Prostate gland (tissue), 2 donors: Measurements from ENCODE around the gene PTPRU.

Source experiments
- POLR2A ChIP-seq: fragments of 450-650 bp; IDR thresholded peaks from one replicate; pipeline ENCODE4 v1.6.1; 2016; ENCODE audit warnings: antibody characterized with exemption, mild to moderate bottlenecking
- POLR2AphosphoS5 ChIP-seq: sonication (generic); formaldehyde crosslinking; IDR thresholded peaks from one replicate; pipeline ENCODE4 v1.6.1; 2017; ENCODE audit warnings: antibody characterized with exemption
- TF ChIP-seq, protein P1 (sequence below), 4 experiments: fragments of 200-600 bp in 2 of 4; fragments of 450-650 bp in 2 of 4; sonication (generic) in 2 of 4; IDR thresholded peaks; 1 replicate in 3 of 4; 2 replicates in 1 of 4; pipeline ENCODE4 v1.5.1; 2016 to 2019; ENCODE audit warnings: antibody characterized with exemption in 4 of 4, mild to moderate bottlenecking in 2 of 4, moderate library complexity in 2 of 4

DNA sequence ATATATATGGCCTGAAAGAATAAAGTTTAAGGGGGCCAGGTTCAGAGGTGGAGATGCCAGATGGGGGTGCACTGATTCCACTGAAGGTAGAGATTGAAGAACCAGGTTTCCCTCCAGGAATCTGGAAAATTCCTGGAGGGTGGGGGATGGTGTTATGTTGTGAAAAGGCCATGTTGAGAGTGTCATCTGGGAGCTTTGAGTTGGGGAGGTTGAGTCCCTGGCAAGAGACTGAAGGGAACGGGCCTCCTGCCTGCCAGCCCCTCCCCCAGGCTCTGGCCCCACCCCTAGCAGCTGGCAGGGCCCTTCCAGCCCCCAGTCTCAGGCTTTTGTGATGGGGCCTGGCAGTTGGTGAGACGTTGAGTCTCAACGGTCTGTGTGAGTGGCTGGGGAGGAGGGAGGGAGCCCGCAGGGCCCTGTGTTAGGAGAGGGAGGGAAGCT lies 4.1 kb downstream of the PTPRU start:
- TF ChIP-seq, protein P1, sequence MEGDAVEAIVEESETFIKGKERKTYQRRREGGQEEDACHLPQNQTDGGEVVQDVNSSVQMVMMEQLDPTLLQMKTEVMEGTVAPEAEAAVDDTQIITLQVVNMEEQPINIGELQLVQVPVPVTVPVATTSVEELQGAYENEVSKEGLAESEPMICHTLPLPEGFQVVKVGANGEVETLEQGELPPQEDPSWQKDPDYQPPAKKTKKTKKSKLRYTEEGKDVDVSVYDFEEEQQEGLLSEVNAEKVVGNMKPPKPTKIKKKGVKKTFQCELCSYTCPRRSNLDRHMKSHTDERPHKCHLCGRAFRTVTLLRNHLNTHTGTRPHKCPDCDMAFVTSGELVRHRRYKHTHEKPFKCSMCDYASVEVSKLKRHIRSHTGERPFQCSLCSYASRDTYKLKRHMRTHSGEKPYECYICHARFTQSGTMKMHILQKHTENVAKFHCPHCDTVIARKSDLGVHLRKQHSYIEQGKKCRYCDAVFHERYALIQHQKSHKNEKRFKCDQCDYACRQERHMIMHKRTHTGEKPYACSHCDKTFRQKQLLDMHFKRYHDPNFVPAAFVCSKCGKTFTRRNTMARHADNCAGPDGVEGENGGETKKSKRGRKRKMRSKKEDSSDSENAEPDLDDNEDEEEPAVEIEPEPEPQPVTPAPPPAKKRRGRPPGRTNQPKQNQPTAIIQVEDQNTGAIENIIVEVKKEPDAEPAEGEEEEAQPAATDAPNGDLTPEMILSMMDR (IDR thresholded peaks at IDR 0.05): no peak
- no peak for TF ChIP-seq POLR2A
- TF ChIP-seq POLR2AphosphoS5: no peak
